Activated CD4-positive, alpha-beta T cell treated with anti-CD3 and anti-CD28 coated beads for 1 hour (primary cell): Measurements from ENCODE around the gene SHC2.
"Not testable (repeated sequence)": the region's sequence is repeated elsewhere in the genome, so short reads cannot be mapped to it uniquely, and the experiment has no call there.

Experiments used
- DNase-seq: peaks from one replicate; pipeline ENCODE4 v3.0.0-alpha.2; 2020

The SHC2 gene

GRCh38 chr19:386632-387301 lies 74.1 kb downstream of the SHC2 start:
- not testable (repeated sequence) for DNase-seq

GRCh38 chr19:386189-386588 lies 74.6 kb downstream of the SHC2 start:
- not testable (repeated sequence) for DNase-seq

- no peak for DNase-seq
Observed at GRCh38 chr19:384799-385169, 76.0 kb downstream of the SHC2 start.

- DNase-seq, result no peak
Observed at GRCh38 chr19:383922-384798, 76.7 kb downstream of the SHC2 start.

GRCh38 chr19:383040-383439 lies 77.8 kb downstream of the SHC2 start:
- no peak for DNase-seq

- DNase-seq, result not testable (repeated sequence)
Observed at GRCh38 chr19:382578-382977, 78.3 kb downstream of the SHC2 start.

GRCh38 chr19:381901-382300 lies 78.9 kb downstream of the SHC2 start:
- DNase-seq, result not testable (repeated sequence)

DNA sequence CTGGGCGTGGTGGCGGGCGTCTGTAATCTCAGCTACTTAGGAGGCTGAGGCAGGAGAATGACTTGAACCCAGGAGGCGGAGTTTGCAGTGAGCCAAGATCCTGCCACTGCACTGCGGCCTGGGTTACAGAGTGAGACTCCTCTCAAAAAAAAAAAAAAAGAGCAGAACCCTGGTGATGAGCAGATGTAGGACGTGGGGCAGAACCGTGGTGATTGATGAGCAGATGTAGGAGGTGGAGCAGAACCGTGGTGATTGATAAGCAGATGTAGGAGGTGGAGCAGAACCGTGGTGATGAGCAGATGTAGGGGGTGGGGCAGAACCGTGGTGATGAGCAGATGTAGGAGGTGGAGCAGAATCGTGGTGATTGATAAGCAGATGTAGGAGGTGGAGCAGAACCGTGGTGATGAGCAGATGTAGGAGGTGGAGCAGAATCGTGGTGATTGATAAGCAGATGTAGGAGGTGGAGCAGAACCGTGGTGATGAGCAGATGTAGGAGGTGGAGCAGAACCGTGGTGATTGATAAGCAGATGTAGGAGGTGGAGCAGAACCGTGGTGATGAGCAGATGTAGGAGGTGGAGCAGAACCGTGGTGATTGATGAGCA lies 80.1 kb downstream of the SHC2 start:
- not testable (repeated sequence) for DNase-seq

DNA sequence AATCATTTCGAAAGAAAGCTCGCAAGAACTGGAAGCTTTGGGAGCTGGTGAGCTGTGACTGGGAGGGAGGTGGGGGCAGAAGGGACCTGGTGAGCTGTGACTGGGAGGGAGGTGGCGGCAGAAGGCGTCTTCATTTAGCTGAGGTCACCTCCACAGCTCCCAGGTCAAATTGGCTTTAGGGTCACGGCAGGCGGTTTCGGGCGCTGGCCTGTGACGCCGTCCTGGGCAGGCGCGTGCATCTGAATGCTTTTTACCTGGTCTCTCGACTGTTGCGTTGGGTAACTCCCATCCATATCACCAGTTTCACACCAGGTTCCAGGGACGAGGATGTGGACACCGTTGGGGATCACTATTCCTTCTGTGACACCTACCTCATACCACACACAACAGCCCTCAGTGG lies 81.0 kb downstream of the SHC2 start:
- DNase-seq, result no peak

GRCh38 chr19:378706-379105 lies 82.1 kb downstream of the SHC2 start:
- DNase-seq, result no peak

- DNase-seq, result no peak
Observed at GRCh38 chr19:377801-378581, 82.8 kb downstream of the SHC2 start.

GRCh38 chr19:376111-376470 lies 84.7 kb downstream of the SHC2 start:
- DNase-seq, result no peak

DNA sequence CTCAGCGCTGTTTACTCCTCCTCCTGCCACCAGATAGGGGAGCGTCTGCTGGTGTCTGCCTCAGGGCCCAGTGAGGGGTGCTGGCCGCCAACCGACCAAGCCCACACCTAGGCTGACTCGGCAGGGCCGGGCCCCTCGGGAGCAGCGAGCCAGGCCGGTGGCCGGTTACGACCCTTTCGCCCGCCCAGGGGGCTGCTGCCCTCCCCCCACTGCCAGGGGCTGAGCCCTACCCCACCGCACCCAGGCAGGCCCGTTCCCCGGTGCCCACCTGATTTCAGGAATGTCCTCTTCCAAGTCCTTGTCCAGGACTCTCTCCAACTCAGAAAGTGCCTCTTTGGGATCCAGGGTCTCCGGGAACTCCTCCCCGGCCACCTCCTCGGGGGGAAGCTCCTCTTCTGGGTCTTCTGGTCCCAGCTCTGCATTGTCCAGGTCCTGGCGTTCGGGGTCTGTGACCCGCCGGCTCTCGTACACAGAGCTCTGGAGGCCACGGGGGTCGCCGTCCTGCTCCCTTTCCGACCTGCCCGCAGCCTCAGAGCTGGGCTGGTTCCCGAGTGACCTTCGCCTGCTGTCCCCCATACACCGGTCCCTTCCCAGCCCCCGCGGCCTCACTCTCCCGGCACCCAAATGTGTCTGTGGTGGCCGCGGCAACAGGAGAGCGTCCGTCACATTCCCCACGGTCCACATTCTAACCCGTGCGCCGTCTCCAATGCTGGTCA lies 85.3 kb downstream of the SHC2 start:
- DNase-seq, result no peak

- no peak for DNase-seq
Observed at GRCh38 chr19:374886-375235, 86.0 kb downstream of the SHC2 start.

GRCh38 chr19:374183-374885 lies 86.5 kb downstream of the SHC2 start:
- DNase-seq, result no peak

DNA sequence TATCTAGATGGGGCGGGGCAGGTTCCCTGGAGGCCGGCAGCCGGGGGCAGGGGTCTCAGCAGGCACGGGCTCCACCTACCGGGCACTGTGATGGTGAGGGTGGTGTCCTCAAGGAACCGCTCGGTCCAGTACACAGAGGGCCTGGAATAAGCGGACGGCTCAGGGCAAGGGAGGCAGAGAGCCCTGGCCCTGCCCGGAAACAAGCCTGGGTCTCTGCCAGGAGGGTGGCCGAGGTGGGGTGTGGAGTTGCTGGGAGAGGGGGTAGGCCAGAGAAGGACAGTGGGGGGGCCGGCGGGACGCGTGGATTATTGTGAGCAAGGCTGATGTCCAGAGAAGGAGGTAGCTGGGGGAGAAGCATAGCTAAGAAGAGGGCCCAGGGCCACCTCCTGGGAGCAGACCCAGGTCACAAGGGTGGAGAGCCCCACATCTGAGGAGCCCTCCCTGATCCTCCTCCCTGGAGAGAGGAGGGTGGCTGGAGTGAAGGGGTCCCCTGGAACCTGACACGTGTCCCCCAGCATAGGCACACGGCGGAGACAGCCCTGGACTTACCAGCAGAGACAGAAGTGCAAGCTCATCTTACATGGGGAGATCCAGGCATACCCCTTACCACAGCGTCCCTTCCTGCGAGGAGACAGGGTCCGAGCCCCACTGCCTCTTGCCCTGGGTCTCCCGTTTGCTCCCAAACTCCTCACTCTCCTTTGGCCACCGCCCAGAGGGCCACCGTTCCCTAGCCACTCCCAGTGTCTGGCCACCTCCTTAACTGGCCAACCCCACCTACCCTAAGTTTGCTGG lies 87.2 kb downstream of the SHC2 start:
- no peak for DNase-seq

DNA sequence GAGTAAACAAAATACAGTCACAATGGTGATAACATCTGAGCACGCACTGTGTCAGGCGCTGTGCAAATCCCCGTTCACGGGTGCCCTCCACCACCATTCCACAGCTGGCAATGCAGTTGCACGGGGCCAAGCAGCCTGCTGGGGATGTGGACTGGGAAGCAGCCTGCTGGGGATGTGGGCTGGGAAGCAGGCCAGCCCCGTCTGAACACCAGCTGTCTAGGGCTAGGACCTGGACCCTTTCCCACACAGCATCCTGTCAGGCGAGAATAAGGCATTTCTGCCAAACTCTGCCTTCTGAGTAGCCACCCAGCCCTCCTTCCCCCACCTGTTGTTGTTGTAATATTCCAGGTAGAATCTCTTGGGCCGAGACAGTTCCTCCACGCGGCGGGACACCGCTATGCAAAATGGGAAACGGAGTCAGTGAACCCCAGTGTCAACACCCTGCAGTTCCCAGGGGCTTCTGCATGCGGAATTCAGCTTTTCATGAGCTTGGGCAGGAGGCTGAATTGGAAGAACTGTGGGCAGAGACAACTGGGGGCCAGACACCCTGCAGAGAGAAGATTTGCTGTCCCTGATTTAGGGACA lies 88.4 kb downstream of the SHC2 start:
- DNase-seq, result no peak

GRCh38 chr19:371501-372168 lies 89.2 kb downstream of the SHC2 start:
- no peak for DNase-seq

DNA sequence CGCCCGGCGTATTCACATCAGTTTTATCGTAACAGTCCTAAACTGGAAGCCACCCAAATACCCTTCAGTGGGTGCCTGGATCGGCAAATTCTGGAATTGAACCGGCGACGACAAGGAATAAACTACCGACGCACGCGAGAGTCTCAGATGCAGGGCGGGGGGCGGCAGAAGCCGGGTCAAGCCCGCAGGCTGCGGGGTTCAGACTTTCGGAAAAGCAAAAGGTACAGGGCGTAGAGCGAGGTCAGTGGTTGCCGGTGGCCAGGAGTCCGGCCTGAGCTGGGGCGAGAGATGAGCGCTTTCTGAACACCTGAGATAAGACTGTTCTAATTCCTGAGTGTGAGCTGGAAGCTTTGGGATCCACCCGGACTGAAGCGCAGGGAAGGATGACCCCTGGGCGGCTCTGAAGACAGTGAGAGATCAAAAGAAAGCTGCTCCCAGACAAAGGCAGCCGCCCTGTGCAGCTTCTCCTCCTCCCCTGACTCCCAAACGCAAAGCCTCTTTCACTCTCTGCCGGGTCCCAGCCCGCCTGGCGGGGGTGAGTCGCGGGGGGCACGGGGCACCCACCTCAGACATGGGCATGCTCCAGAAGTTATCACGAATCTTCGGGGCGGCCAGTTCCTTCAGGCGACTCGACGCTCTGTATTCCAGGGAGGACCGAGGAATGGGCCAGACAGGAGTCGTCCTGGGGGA lies 90.0 kb downstream of the SHC2 start:
- DNase-seq, result no peak

- no peak for DNase-seq
Observed at GRCh38 chr19:369876-370275, 91.0 kb downstream of the SHC2 start.
